IMR-90 (cell line): ENCODE measurements around the gene MSX1. TPM values are rescaled to one million over a fixed set of nuclear protein-coding genes. Genes with fewer than 3 reads are reported as not detected.

ENCODE experiments used
- ATAC-seq: fragments of 200-7000 bp; cut with Tn5 transposase; 2 replicates; pipeline ENCODE4 v1.9.1; 2020; ENCODE audit warnings: low read depth, mild to moderate bottlenecking, moderate library complexity
- BruUV-seq: library from RNA; stranded (reverse); fragments of 400-500 nt; replicated peaks from 2 replicates; lab custom pipeline; 2021; lab: Mats Ljungman, UMichigan
- CTCF ChIA-PET: fragments of 300-600 bp; formaldehyde crosslinking; extraction: SDS; loops from one replicate; lab custom pipeline; 2021; ENCODE audit warnings: antibody characterized with exemption; lab: Yijun Ruan, JAX
- POLR2A ChIA-PET: fragments of 300-600 bp; sonication (Branson Sonifier 250); formaldehyde crosslinking; loops from one replicate; lab custom pipeline; 2022; ENCODE audit warnings: antibody characterized with exemption; ENCODE audit not compliant: unreplicated experiment; lab: Charles Lee
- DNase-seq: peaks from one replicate; pipeline ENCODE4 v3.0.0; 2013
- H2AFZ ChIP-seq: replicated peaks from 2 replicates; pipeline ENCODE3; 2013; ENCODE audit warnings: low read length, mild to moderate bottlenecking; ENCODE audit not compliant: poor library complexity
- H2AK5ac ChIP-seq: 2 replicates; pipeline ENCODE4 v1.6.1; 2013; ENCODE audit warnings: low read depth, low read length, inconsistent platforms
- H2AK9ac ChIP-seq: replicated peaks from 2 replicates; pipeline ENCODE3; 2013; ENCODE audit warnings: mild to moderate bottlenecking, low read depth, low read length, moderate library complexity; ENCODE audit not compliant: poor library complexity
- H2BK120ac ChIP-seq: 2 replicates; pipeline ENCODE4 v1.6.1; 2013; ENCODE audit warnings: low read depth, low read length, inconsistent platforms
- H2BK15ac ChIP-seq: 3 replicates; pipeline ENCODE4 v1.6.1; 2013; ENCODE audit warnings: low read depth, low read length, inconsistent platforms
- H2BK20ac ChIP-seq: 2 replicates; pipeline ENCODE4 v1.6.1; 2013; ENCODE audit warnings: low read depth, mild to moderate bottlenecking, inconsistent platforms, low read length, moderate library complexity
- H2BK5ac ChIP-seq: 2 replicates; pipeline ENCODE4 v1.6.1; 2013; ENCODE audit warnings: mild to moderate bottlenecking, low read depth, low read length, inconsistent platforms; ENCODE audit not compliant: poor library complexity, severe bottlenecking
- H3K14ac ChIP-seq: replicated peaks from 2 replicates; pipeline ENCODE4 v1.6.1; 2013; ENCODE audit warnings: low read depth, low read length, inconsistent platforms
- H3K18ac ChIP-seq: 2 replicates; pipeline ENCODE4 v1.6.1; 2013; ENCODE audit warnings: low read depth, low read length, control low read depth
- H3K23ac ChIP-seq: 2 replicates; pipeline ENCODE4 v1.6.1; 2013; ENCODE audit warnings: low read depth, low read length, inconsistent platforms
- H3K27ac ChIP-seq: 2 replicates; pipeline ENCODE4 v1.5.1; 2013; ENCODE audit warnings: mild to moderate bottlenecking, control low read depth, low read length; ENCODE audit not compliant: insufficient read depth
- H3K27me3 ChIP-seq: 2 replicates; pipeline ENCODE4 v1.6.1; 2013; ENCODE audit warnings: low read length; ENCODE audit not compliant: control insufficient read depth, insufficient read depth
- H3K36me3 ChIP-seq: 2 replicates; pipeline ENCODE4 v1.6.1; 2013; ENCODE audit warnings: low read length, mixed read lengths; ENCODE audit not compliant: control insufficient read depth, insufficient read depth
- H3K4ac ChIP-seq: 2 replicates; pipeline ENCODE4 v1.6.1; 2013; ENCODE audit warnings: low read depth, low read length, inconsistent platforms
- H3K4me1 ChIP-seq: 2 replicates; pipeline ENCODE4 v1.6.1; 2013; ENCODE audit warnings: low read length, mixed read lengths; ENCODE audit not compliant: control insufficient read depth, insufficient read depth
- H3K4me2 ChIP-seq: 2 replicates; pipeline ENCODE4 v1.6.1; 2013; ENCODE audit warnings: low read depth, mild to moderate bottlenecking, control low read depth, low read length, moderate library complexity
- H3K4me3 ChIP-seq: 2 replicates; pipeline ENCODE4 v1.5.1; 2013; ENCODE audit warnings: low read depth, mild to moderate bottlenecking, control low read depth, low read length, moderate library complexity; ENCODE audit not compliant: insufficient read depth
- H3K56ac ChIP-seq: 2 replicates; pipeline ENCODE4 v1.6.1; 2013; ENCODE audit warnings: low read length, inconsistent platforms; ENCODE audit not compliant: insufficient read depth; ENCODE audit errors: extremely low read depth
- H3K79me1 ChIP-seq, 2 experiments: 2 replicates each; pipeline ENCODE4 v1.6.1; 2013; ENCODE audit warnings: low read length in 2 of 2, inconsistent platforms in 1 of 2, low read depth in 1 of 2
- H3K9ac ChIP-seq: 2 replicates; pipeline ENCODE4 v1.6.1; 2013; ENCODE audit warnings: low read depth, low read length, control low read depth
- H3K9me1 ChIP-seq: 2 replicates; pipeline ENCODE4 v1.6.1; 2013; ENCODE audit warnings: low read length, inconsistent platforms; ENCODE audit not compliant: insufficient read depth
- H3K9me3 ChIP-seq: 2 replicates; pipeline ENCODE4 v1.6.1; 2013; ENCODE audit warnings: low read length; ENCODE audit not compliant: control insufficient read depth, insufficient read depth
- H4K20me1 ChIP-seq: 2 replicates; pipeline ENCODE4 v1.6.1; 2013; ENCODE audit warnings: low read length, inconsistent platforms; ENCODE audit not compliant: insufficient read depth
- H4K5ac ChIP-seq: 2 replicates; pipeline ENCODE4 v1.6.1; 2013; ENCODE audit warnings: mild to moderate bottlenecking, low read depth, low read length, control low read depth
- H4K8ac ChIP-seq, 2 experiments: 2 replicates each; pipeline ENCODE4 v1.6.1; 2013; ENCODE audit warnings: low read depth in 2 of 2, low read length in 2 of 2, control low read depth in 1 of 2, inconsistent platforms in 1 of 2
- H4K91ac ChIP-seq: 2 replicates; pipeline ENCODE4 v1.6.1; 2013; ENCODE audit warnings: low read depth, low read length, inconsistent platforms; ENCODE audit not compliant: insufficient read depth
- BHLHE40 ChIP-seq: fragments of 150-350 bp; IDR thresholded peaks from 2 replicates; pipeline ENCODE4 v1.6.1; 2016; ENCODE audit warnings: mild to moderate bottlenecking, low read depth, low read length
- CHD1 ChIP-seq: IDR thresholded peaks from 2 replicates; pipeline ENCODE4 v1.6.1; 2012; ENCODE audit warnings: low read depth, low read length, improper control_type of control experiment
- CTCF ChIP-seq: conservative IDR thresholded peaks from 2 replicates; pipeline ENCODE4 v1.5.1; 2012; ENCODE audit warnings: mild to moderate bottlenecking, low read depth, low read length, improper control_type of control experiment
- ELK1 ChIP-seq: fragments of 150-350 bp; IDR thresholded peaks from 2 replicates; pipeline ENCODE4 v1.6.1; 2016; ENCODE audit warnings: low read depth, mild to moderate bottlenecking, low read length, moderate library complexity, borderline replicate concordance
- MAFK ChIP-seq: IDR thresholded peaks from 2 replicates; pipeline ENCODE4 v1.6.1; 2012; ENCODE audit warnings: low read depth, low read length, improper control_type of control experiment
- NFE2L2 ChIP-seq: fragments of 150-350 bp; IDR thresholded peaks from 2 replicates; pipeline ENCODE4 v1.6.1; 2016; ENCODE audit warnings: low read depth, mild to moderate bottlenecking, low read length
- POLR2A ChIP-seq: IDR thresholded peaks from 2 replicates; pipeline ENCODE4 v1.6.1; 2012; ENCODE audit warnings: mild to moderate bottlenecking, low read depth, low read length
- RAD21 ChIP-seq: IDR thresholded peaks from 2 replicates; pipeline ENCODE4 v1.6.1; 2012; ENCODE audit warnings: low read length, improper control_type of control experiment
- RCOR1 ChIP-seq: IDR thresholded peaks from 2 replicates; pipeline ENCODE4 v1.6.1; 2012; ENCODE audit warnings: mild to moderate bottlenecking, low read length, improper control_type of control experiment; ENCODE audit not compliant: insufficient replicate concordance
- SMC3 ChIP-seq: fragments of 150-350 bp; IDR thresholded peaks from 2 replicates; pipeline ENCODE4 v1.6.1; 2016; ENCODE audit warnings: low read depth, mild to moderate bottlenecking, antibody characterized with exemption, low read length, moderate library complexity
- USF2 ChIP-seq: fragments of 150-350 bp; IDR thresholded peaks from 2 replicates; pipeline ENCODE4 v1.6.1; 2017; ENCODE audit warnings: mild to moderate bottlenecking, antibody characterized with exemption, low read length, low read depth
- WGBS, 2 experiments: methylation state at CpG; one replicate each; pipeline versions ENCODE4 v1.1.5 to v1.1.7; 2013; ENCODE audit warnings: missing lambda C conversion rate in 2 of 2; ENCODE audit not compliant: insufficient read length in 1 of 2; ENCODE audit errors: extremely low coverage in 2 of 2; 5-methylcytosine and 5-hydroxymethylcytosine counted together
- dilution Hi-C: fragments of 300-500 bp; cut with HindIII; formaldehyde crosslinking; loops from one replicate; pipeline ENCODE4 v1.14.3; 2018; ENCODE audit warnings: low sequenced_read_pairs; ENCODE audit not compliant: unreplicated experiment
- in situ Hi-C: fragments of 300-500 bp; cut with MboI; formaldehyde crosslinking; loops from 3 replicates; pipeline ENCODE4 v1.14.3; 2019; ENCODE audit warnings: low sequenced_read_pairs, inconsistent platforms, mixed read lengths
- intact Hi-C: fragments of 100-400 bp; cut with micrococcal nuclease; formaldehyde crosslinking; loops from 2 replicates; pipeline ENCODE4 v1.10.0; 2022
- polyA plus RNA-seq, 3 experiments: library from polyadenylated mRNA; depleted of rRNA; stranded (reverse); fragments of >200 nt; gene quantifications; 2 replicates each; pipeline ENCODE4 v1.2.3, GENCODE V29; 2012; ENCODE audit warnings: low replicate concordance in 1 of 3
- total RNA-seq: library from RNA; depleted of rRNA; stranded (reverse); fragments of >200 nt; gene quantifications from 2 replicates; pipeline ENCODE4 v1.2.3, GENCODE V29; 2012

Gene MSX1
- total and polyA plus RNA-seq, 2 of the 4 experiments (the other 2 are of a cell fraction): 1.1 to 3.9 TPM

- no peak overlapping the region for H3K4me3 ChIP-seq
- no peak overlapping the region for H3K18ac ChIP-seq
- no peaks in the 10 kb centered on the region for H4K20me1 ChIP-seq
- no peak overlapping the region for H2BK15ac ChIP-seq
- no peak overlapping the region for H3K23ac ChIP-seq
- POLR2A ChIA-PET: no interaction called here
- no peak overlapping the region for H3K56ac ChIP-seq
- 0 out of 4 replicates have a peak, but pooled peaks cover 1 to 2% of the 10 kb centered on the region in 2 experiments for H3K79me1 ChIP-seq
- H2BK5ac ChIP-seq: no peak overlapping the region
- H3K27me3 ChIP-seq: peaks cover 41% of the 10 kb centered on the region
- dilution Hi-C loops (no loop called here), in situ Hi-C loops (no loop called here), intact Hi-C loops (no loop called here)
- H2AK9ac ChIP-seq: no peak overlapping the region
- ATAC-seq (no peak), DNase-seq (no peak)
- TF ChIP-seq USF2: no peak
- no peak for TF ChIP-seq BHLHE40
- TF ChIP-seq RAD21: no peak
- no peak for TF ChIP-seq SMC3
- no peak for TF ChIP-seq RCOR1
- no peak for TF ChIP-seq POLR2A
- TF ChIP-seq MAFK: no peak
- TF ChIP-seq CTCF: no peak
- TF ChIP-seq CHD1: no peak
- no peak for TF ChIP-seq NFE2L2
- TF ChIP-seq ELK1: no peak
- no peak overlapping the region for H3K27ac ChIP-seq
- H3K9me1 ChIP-seq: no peaks in the 10 kb centered on the region
- no peak overlapping the region for H4K8ac ChIP-seq
- no peaks in the 10 kb centered on the region for H3K9me3 ChIP-seq
- no peak overlapping the region for H3K4ac ChIP-seq
- no TSS peak for BruUV-seq
- H3K36me3 ChIP-seq: no peaks in the 10 kb centered on the region
- CTCF ChIA-PET: interaction anchor here (1.1 kb wide), 1 partner anchor 336 kb away, joined by 4 read pairs; no protein-coding TSS in a partner anchor
- H2BK120ac ChIP-seq: no peak overlapping the region
- no peaks in the 10 kb centered on the region; the same call in 1 of the 2 replicates for H3K4me1 ChIP-seq
- no peak overlapping the region for H4K5ac ChIP-seq
- H2AFZ ChIP-seq: no peak overlapping the region
- no peak overlapping the region for H4K91ac ChIP-seq
- 42% methylated on average over 8 of the region's 33 CpGs; no CpG with 5 or more reads in 1 of the 2 experiments for WGBS, 2 experiments
- no peak overlapping the region for H2BK20ac ChIP-seq
- no peak overlapping the region for H3K4me2 ChIP-seq
- no peak overlapping the region for H3K9ac ChIP-seq
- no peak overlapping the region for H3K14ac ChIP-seq
- no peak overlapping the region for H2AK5ac ChIP-seq
Observed at GRCh38 chr4:4855301-4856070, 4.0 kb upstream of the MSX1 start.
